Measurements from ENCODE around the gene TPRN.

- TF ChIP-seq CTCF (IDR thresholded peaks at IDR 0.05; ENCODE audit: insufficient read depth, low read depth, low read length) (no peak), EZH2 (IDR thresholded peaks at IDR 0.05; ENCODE audit: insufficient read depth, low read length) (peak; percentile 56)
These were observed 39.6 kb downstream of the TPRN start for GRCh38 chr9:137160716-137161557.
